Activated T-helper 17 cell treated with anti-CD3 and anti-CD28 coated beads, Interleukin-2, amount 50 U/mL, for 72 hours (primary cell): ENCODE results near the gene SRGAP3. TPM values are rescaled to one million over a fixed set of nuclear protein-coding genes. Genes with fewer than 3 reads are reported as not detected.

Source experiments
- ATAC-seq: fragments of 150-1000 bp; cut with Tn5 transposase; replicated peaks from 2 replicates; pipeline ENCODE4 v1.10.0; 2021; ENCODE audit warnings: mild to moderate bottlenecking, moderate library complexity
- H3K27ac Mint-ChIP-seq: one replicate; pipeline ENCODE4 v1.8.0; 2022; ENCODE audit warnings: mixed read lengths
- H3K27me3 Mint-ChIP-seq: one replicate; pipeline ENCODE4 v1.8.0; 2022; ENCODE audit warnings: mixed read lengths
- H3K36me3 Mint-ChIP-seq: one replicate; pipeline ENCODE4 v1.8.0; 2022; ENCODE audit warnings: low read depth, mild to moderate bottlenecking, mixed read lengths
- H3K4me1 Mint-ChIP-seq: one replicate; pipeline ENCODE4 v1.8.0; 2022; ENCODE audit warnings: mixed read lengths
- H3K4me3 Mint-ChIP-seq: one replicate; pipeline ENCODE4 v1.8.0; 2022; ENCODE audit warnings: mild to moderate bottlenecking, mixed read lengths
- H3K9me3 Mint-ChIP-seq: one replicate; pipeline ENCODE4 v1.8.0; 2022; ENCODE audit warnings: mixed read lengths
- total RNA-seq, 2 donors: library from RNA; stranded (reverse); gene quantifications; one replicate each; pipeline ENCODE4 v1.2.3, GENCODE V29; 2022

The SRGAP3 gene
- total RNA-seq, 2 donors from 2014 or later = 0.97 to 3.9 TPM

DNA sequence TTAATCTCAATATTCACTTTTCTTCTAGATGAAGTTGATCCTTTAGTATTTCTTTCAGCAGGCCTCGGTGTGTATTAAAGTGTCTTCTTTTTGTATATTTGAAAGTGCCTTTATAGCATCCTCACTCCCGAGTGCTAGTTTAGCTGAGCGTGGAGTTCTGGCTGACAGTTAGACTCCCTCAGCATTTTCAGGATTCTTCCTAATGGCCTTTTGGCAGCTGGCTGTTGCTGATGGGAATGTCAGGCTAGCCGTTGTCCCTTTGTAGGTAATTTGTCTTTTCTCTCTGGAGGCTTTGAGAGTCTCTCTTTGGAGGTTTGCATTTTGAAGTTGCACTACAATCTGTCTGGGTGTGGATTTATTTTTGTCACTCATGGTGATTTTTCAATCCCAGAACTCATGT is 94.4 kb downstream of the SRGAP3 start:
- no peak for ATAC-seq
- no peaks in the 10 kb centered on the region for H3K36me3 Mint-ChIP-seq

DNA sequence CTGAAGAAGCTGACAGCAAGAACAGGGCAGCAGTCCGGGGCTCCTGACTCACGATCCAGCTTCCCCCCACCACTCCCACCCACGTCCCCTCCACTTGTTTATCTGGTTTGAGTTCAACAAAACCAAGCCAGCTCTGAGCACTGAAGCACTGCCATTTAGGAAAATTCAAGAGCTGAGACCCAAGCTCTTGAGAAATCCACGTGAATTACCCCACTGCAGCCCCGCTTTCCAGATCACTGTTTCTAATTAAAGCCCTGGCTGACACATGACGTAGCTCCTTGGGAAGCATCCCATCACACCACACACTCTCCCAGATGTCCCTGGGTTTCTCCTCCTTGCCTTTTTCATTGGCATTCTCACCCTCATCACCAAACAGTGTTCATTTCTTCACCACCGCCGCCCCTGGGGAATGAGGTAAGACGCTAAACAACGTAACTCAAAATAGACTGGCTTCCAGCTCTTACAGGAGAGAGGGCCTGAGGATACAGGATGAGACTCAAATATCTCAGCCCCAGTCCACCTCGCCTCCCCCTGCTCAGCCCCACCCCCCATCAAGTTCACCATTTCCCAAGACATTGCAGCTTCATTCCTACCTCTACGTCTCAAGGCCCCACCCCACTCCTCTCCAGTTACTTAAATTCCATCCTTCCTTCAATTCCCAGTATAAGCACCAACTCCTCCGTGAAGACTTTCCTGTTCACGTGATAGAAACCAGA is 95.4 kb downstream of the SRGAP3 start:
- Mint-ChIP-seq H3K27me3 (peaks cover 4% of the 10 kb centered on the region), H3K4me1 (no peaks in the 10 kb centered on the region), H3K27ac (no peak overlapping the region), H3K4me3 (no peak overlapping the region), H3K9me3 (peaks cover 8% of the 10 kb centered on the region), H3K36me3 (no peaks in the 10 kb centered on the region)
- no peak for ATAC-seq

More for the DNA sequence above, 94.4 kb downstream of the SRGAP3 start:
- H3K4me1 Mint-ChIP-seq = no peaks in the 10 kb centered on the region
- peaks cover 8% of the 10 kb centered on the region for H3K9me3 Mint-ChIP-seq
- peaks cover 4% of the 10 kb centered on the region for H3K27me3 Mint-ChIP-seq
- no peak overlapping the region for H3K4me3 Mint-ChIP-seq
- H3K27ac Mint-ChIP-seq = no peak overlapping the region

DNA sequence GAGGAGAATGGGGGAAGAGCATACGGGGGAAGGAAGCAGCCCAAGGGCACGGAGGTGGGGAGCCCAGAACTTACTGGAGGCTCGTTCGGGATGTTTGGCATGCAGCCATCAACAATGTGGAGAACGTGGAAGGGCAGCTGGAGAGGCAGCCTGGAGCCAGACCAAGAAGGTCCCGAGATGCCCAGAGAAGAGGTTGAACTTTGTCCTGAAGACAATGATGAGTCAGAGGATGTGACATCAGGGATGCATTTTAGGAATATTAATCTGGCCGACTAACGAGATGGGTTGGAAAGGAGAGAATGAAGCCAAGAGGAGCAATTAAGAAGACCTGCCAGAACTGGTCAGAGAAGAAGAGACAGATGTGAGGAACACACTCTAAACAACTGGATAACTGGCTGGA is 98.2 kb downstream of the SRGAP3 start:
- Mint-ChIP-seq H3K9me3 (peaks cover 8% of the 10 kb centered on the region), H3K36me3 (no peaks in the 10 kb centered on the region), H3K27me3 (peaks cover 4% of the 10 kb centered on the region), H3K4me1 (no peaks in the 10 kb centered on the region), H3K4me3 (no peak overlapping the region), H3K27ac (no peak overlapping the region)
- no peak for ATAC-seq

DNA sequence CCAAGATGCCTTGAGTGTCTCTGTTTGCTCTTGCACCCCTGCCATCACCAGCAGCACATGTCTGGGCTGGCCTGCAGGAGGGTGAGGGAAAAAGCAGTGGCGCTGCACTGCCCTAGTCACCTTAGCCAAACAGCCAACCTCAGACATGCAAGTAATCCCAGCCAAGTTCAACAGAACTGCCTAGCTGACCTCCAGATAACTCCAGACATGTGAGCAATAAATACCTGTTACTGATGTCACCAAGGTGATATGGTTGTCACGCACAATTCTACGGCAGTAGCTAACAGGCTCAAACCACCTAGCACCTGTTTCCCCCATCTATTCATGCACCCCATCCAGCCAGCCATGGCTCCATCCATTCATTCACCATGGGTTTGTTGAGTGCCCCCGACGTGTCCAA is 99.9 kb downstream of the SRGAP3 start:
- Mint-ChIP-seq H3K4me1 (no peaks in the 10 kb centered on the region), H3K27me3 (peaks cover 4% of the 10 kb centered on the region), H3K27ac (no peak overlapping the region), H3K4me3 (no peak overlapping the region), H3K9me3 (peaks cover 8% of the 10 kb centered on the region), H3K36me3 (no peaks in the 10 kb centered on the region)
- ATAC-seq = no peak

DNA sequence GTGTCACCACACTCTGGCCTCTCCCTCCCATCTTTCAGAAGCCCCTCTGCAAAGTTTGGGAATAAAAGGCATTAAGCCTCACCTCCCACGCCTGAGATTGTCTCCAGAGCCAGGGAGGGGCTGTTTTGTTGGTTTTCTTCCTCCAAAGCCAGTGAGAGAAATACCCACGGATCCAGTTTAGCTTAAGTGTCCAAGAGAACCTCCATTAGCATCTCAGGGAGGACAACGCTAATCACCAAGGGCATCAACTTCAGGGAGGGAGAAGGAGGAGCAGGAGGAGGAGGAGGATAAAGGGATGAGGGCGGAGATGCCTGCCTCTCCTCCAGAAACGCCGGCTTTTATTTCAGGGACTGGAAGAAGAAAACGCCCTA is 101.6 kb downstream of the SRGAP3 start:
- H3K4me1 Mint-ChIP-seq = no peaks in the 10 kb centered on the region
- peaks cover 10% of the 10 kb centered on the region for H3K27me3 Mint-ChIP-seq
- ATAC-seq = no peak
- no peak overlapping the region for H3K4me3 Mint-ChIP-seq
- no peaks in the 10 kb centered on the region for H3K36me3 Mint-ChIP-seq
- H3K9me3 Mint-ChIP-seq = peaks cover 8% of the 10 kb centered on the region
- no peak overlapping the region for H3K27ac Mint-ChIP-seq

DNA sequence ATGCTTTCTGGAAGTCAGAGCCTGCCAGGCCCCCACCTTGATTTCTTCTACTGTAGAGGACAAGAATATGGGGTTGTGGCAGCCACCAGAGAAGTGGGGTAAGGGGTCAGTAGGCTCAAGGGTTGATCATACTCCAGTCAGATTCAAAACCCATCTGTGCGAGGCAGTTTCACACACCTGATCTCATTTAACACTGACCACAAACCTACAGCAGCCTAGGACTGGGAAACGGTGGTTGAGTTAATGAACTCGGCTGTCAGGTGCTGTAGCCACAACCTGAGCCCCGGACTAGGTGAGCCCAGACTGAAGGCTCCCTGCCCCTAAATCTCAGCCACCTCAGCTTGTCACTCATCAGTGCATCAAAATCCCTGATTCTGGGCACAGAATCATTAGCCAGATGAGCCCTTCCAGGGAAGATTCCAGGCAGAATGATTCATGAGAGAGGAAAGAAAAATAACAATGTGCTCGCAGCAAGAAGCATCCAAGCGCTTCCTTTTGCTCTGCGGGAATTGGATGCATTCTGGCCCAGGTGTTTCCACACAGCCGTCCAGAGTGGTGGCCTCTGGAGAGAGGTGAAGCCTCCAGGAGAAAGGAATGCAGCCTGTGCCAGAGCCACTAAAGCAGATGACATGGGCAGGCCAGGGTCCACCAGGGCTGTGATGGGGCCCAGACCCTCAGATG is 102.1 kb downstream of the SRGAP3 start:
- H3K4me1 Mint-ChIP-seq = no peaks in the 10 kb centered on the region
- ATAC-seq = no peak
- peaks cover 10% of the 10 kb centered on the region for H3K27me3 Mint-ChIP-seq
- no peak overlapping the region for H3K27ac Mint-ChIP-seq
- H3K9me3 Mint-ChIP-seq = peaks cover 8% of the 10 kb centered on the region
- H3K36me3 Mint-ChIP-seq = no peaks in the 10 kb centered on the region
- no peak overlapping the region for H3K4me3 Mint-ChIP-seq

DNA sequence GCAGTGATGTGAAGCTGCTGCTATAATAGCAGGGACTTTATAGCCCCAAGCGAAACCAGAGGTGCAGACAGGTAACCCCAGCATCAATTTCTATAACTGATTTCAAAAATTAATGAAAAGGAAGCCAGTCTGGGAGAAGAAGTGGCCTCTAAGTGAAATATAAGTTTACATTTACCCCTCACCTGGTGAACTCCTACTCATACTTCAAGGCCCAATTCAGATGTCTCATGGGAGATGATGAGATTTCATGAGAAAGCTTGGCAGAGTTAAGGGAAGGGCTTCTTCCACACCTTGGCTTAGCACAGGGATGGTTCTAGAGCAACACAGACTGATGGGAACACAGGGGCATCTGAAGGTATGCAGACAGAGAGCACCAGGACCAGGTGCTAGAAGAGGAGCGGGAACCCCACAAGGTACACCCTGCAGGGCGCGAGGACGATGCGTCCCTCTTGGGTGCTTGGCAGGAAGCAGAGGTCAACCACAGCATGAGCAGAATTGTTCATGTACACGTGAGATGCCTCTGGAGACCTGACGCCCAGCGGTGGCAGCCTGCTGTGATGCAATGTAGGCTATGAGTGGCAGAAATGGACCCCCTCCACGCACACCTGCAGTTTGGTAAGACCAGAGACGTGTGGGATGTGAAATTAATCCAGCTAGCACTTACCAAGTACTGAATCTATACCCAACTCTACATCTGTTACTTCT is 102.9 kb downstream of the SRGAP3 start:
- Mint-ChIP-seq H3K27me3 (peaks cover 10% of the 10 kb centered on the region), H3K27ac (no peak overlapping the region), H3K4me1 (no peaks in the 10 kb centered on the region), H3K36me3 (no peaks in the 10 kb centered on the region), H3K9me3 (peaks cover 8% of the 10 kb centered on the region), H3K4me3 (no peak overlapping the region)
- ATAC-seq = no peak

DNA sequence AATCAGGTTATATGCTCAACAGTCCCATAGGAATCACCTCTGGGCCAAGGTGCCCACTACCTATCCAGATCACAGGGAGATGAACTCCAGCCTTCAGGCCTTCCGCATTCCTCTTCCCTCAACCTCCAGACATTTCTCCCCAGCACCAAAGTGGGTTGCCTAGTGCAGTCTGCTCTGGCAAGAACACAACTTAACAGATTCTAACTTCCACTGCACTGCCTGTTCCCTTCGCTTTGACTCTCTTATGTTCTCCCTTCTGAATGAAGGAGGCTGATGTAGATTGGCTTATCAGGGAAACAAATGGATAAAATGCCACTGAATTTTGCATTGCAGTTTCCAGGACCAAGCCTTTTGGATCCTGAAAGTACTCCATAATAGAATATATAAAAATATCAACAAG is 106.3 kb downstream of the SRGAP3 start:
- Mint-ChIP-seq H3K27ac (no peak overlapping the region), H3K4me1 (no peaks in the 10 kb centered on the region), H3K36me3 (no peaks in the 10 kb centered on the region), H3K27me3 (peaks cover 13% of the 10 kb centered on the region), H3K9me3 (peaks cover 3% of the 10 kb centered on the region), H3K4me3 (no peak overlapping the region)
- no peak for ATAC-seq

DNA sequence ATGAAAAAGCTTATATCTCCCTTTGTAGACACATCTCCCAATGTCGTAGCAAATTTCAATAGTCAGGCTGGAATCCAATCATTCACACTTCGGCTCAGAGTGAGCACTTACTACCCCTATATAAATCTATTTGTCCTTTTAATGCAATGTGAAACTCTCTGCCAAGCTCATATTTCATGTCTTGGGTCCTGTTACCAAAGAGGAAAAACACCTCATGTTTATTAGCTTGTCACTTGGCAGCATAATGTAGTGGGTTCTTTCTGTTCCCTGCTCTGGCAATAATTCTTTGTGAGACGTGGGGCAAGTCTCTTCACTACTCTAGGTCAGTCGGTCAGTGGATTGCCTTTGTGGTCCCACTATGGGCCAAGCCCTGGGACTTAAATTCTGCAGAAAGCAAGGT is 107.1 kb downstream of the SRGAP3 start:
- Mint-ChIP-seq H3K4me3 (no peak overlapping the region), H3K27ac (no peak overlapping the region), H3K27me3 (peaks cover 21% of the 10 kb centered on the region), H3K4me1 (no peaks in the 10 kb centered on the region), H3K36me3 (no peaks in the 10 kb centered on the region), H3K9me3 (peaks cover 3% of the 10 kb centered on the region)
- no peak for ATAC-seq

DNA sequence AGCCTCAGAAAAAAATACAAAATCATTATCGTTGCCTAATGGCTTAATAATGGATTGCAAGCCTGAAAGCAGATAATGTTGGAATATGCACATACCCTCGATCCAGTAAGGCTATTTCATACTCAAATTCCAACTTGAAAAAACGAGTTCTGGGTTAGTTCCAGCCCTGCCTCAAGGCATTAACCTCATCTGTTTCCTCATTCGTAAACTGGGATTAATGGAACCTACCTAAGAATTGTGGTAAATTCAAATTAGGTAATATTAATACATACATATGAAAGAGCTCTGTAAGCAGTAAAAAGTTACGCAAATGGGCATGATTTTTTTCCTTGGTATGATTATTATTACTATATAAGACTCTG is 107.5 kb downstream of the SRGAP3 start:
- H3K27ac Mint-ChIP-seq = no peak overlapping the region
- no peaks in the 10 kb centered on the region for H3K4me1 Mint-ChIP-seq
- H3K27me3 Mint-ChIP-seq = peaks cover 24% of the 10 kb centered on the region
- H3K9me3 Mint-ChIP-seq = peaks cover 3% of the 10 kb centered on the region
- no peaks in the 10 kb centered on the region for H3K36me3 Mint-ChIP-seq
- H3K4me3 Mint-ChIP-seq = no peak overlapping the region
- ATAC-seq = no peak

DNA sequence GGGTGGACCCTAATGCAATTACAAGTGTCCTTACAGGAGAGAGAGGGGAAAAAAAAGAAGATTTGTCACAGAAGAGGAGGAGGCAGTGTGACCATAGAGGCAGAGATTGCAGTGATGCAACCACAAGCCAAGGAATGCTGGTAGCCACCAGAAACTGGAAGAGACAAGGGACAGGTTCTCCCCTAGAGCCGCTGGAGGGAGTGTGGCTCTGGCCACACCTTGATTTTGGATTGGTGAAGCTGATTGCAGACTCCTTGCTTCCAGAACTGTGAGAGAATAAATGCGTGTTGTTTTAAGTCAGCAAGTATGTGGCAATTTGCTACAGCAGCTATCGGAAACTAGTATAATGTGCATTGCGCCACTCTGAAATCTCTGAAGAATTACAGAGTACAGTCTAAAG is 110.1 kb downstream of the SRGAP3 start:
- Mint-ChIP-seq H3K27me3 (peaks cover 28% of the 10 kb centered on the region), H3K27ac (no peak overlapping the region), H3K4me1 (no peaks in the 10 kb centered on the region), H3K9me3 (peaks cover 3% of the 10 kb centered on the region), H3K4me3 (no peak overlapping the region), H3K36me3 (no peaks in the 10 kb centered on the region)
- ATAC-seq = no peak

DNA sequence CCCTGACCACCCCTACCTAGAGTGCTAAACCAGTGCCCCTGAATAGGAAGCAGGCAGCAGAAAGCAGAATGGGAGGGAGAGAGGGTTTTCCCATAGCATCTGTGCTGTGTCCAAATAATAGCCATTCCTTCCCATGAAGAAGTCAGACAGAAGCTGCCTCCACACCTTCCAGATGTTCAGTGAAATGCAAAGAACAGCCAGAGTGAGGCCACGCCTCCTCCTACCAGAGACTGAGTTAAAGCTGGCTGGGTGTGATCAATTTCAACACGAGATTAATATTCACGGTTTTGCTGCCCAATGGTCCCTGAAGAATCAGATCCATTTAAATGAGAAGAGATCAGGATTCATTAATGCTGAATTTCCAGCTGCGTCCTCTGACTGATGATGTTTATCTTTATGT is 111.8 kb downstream of the SRGAP3 start:
- Mint-ChIP-seq H3K36me3 (no peaks in the 10 kb centered on the region), H3K4me1 (no peaks in the 10 kb centered on the region), H3K27me3 (peaks cover 22% of the 10 kb centered on the region), H3K4me3 (no peak overlapping the region), H3K27ac (no peak overlapping the region), H3K9me3 (peaks cover 3% of the 10 kb centered on the region)
- ATAC-seq = no peak

DNA sequence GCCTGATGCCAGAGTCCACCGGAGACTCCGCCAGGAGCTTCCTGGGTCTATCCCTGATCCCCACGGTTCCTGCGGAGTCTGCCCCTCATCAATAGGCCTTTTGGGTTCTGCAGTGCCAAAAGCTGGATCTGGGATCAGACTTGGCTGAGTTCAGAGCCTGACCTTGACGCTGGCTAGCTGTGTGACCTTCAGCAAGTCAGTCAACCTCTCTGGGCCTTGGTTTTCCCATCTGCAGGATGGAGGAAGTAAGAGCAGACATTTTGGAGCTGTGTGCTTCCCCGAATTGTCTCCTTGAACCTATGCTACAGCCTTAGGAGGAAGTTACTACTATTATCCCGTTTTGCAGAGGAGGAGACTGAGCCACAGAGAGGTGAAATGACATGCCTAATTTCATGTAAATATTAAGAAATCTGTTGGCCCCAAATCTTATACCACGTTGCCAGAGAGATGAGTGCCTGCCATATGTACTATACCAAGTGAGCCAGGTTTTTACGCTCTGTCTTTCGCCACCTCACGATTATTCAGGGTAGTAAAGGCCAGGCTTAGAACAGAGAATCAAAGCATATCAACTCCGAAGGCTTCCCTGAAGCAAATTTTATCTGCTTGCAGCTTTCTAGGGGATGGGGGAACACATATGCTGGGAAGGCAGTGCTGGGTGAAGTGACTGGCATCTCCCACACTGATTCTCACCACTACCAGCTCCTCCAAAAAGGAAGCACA is 112.5 kb downstream of the SRGAP3 start:
- no peak overlapping the region for H3K27ac Mint-ChIP-seq
- H3K27me3 Mint-ChIP-seq = peaks cover 22% of the 10 kb centered on the region
- no peaks in the 10 kb centered on the region for H3K36me3 Mint-ChIP-seq
- no peak for ATAC-seq
- no peaks in the 10 kb centered on the region for H3K4me1 Mint-ChIP-seq
- H3K9me3 Mint-ChIP-seq = peaks cover 3% of the 10 kb centered on the region
- no peak overlapping the region for H3K4me3 Mint-ChIP-seq

DNA sequence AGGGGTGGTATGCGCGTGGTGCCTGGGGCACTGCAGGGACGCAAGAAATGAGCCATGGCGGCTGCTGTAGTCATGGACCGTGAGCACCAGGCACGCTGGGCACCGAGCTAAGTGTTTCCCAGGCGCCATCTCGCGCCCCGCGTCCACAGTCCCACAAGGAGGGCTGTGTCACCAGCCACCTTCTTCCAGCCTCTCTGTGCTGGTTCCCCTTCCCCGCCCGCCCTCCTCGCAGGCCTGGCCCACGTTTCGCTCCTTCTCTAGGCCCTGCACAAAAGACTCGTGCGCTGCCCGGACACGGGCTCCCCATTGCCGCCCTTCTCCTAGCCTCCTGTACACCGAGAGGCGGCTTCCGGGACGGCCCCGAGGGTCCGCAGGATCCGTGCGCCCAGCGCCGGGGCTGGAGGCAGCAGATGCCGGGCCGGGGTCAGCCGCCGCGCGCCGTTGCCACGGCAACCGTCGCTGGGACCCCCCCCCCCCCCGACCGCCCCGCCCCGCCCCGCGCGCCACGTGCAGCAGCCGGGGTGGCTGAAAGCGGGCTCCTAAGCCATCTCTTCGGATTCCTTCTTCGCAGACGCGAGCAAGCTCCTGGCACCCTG is 113.4 kb downstream of the SRGAP3 start:
- Mint-ChIP-seq H3K36me3 (no peaks in the 10 kb centered on the region), H3K4me1 (no peaks in the 10 kb centered on the region), H3K27me3 (peaks cover 22% of the 10 kb centered on the region), H3K27ac (no peak overlapping the region), H3K4me3 (no peak overlapping the region), H3K9me3 (peaks cover 3% of the 10 kb centered on the region)
- no peak for ATAC-seq
